H7 (cell line): ENCODE data around the gene FAM163A. TPM values are rescaled to one million over a fixed set of nuclear protein-coding genes. Genes with fewer than 3 reads are reported as not detected.
"Not testable (repeated sequence)": the region's sequence is repeated elsewhere in the genome, so short reads cannot be mapped to it uniquely, and the experiment has no call there.

Experiments used
- DNase-seq: peaks from one replicate; pipeline ENCODE4 v3.0.0; 2012
- H3K27me3 ChIP-seq: 2 replicates; pipeline ENCODE4 v1.6.0; 2011; ENCODE audit warnings: mild to moderate bottlenecking, low read length; ENCODE audit not compliant: control insufficient read depth, insufficient read depth
- H3K36me3 ChIP-seq: replicated peaks from 2 replicates; pipeline ENCODE4 v1.5.1; 2011; ENCODE audit warnings: low read length; ENCODE audit not compliant: control insufficient read depth, insufficient read depth
- H3K4me3 ChIP-seq: 2 replicates; pipeline ENCODE4 v1.5.1; 2011; ENCODE audit warnings: low read depth, mild to moderate bottlenecking, control low read depth, low read length, moderate library complexity; ENCODE audit not compliant: insufficient read depth
- total RNA-seq: library from RNA; depleted of rRNA; stranded (reverse); fragments of >200 nt; shearing (Covaris generic); gene quantifications from 2 replicates; pipeline ENCODE4 v1.2.3, GENCODE V29; 2014; rRNA removed

The FAM163A gene
- total RNA-seq = 0.10 and 0.11 TPM in 2 replicates

GRCh38 chr1:179742717-179743678 lies at the start of gene FAM163A:
TSS of gene FAM163A (plus strand) at chr1:179743291. CDS start at chr1:179813098, 69,807 bp downstream.
- H3K27me3 ChIP-seq = peaks cover 83% of the 10 kb centered on the region
- peak within 1 kb of the TSS; percentile 50 for H3K4me3 ChIP-seq
- peak; percentile 83 for DNase-seq
- H3K36me3 ChIP-seq = no peaks in the 10 kb centered on the region

GRCh38 chr1:179694530-179694929 lies 48.6 kb upstream of the FAM163A start:
- DNase-seq, H3K4me3 ChIP-seq, H3K27me3 ChIP-seq, H3K36me3 ChIP-seq: not testable (repeated sequence)

- Histone ChIP-seq H3K36me3 (no peaks in the 10 kb centered on the region), H3K4me3 (no peak overlapping the region), H3K27me3 (no peaks in the 10 kb centered on the region)
- no peak for DNase-seq
These were observed 40.0 kb upstream of the FAM163A start for GRCh38 chr1:179702946-179703539.

GRCh38 chr1:179706339-179706941 lies 36.7 kb upstream of the FAM163A start:
- Histone ChIP-seq H3K27me3 (no peaks in the 10 kb centered on the region), H3K4me3 (no peak overlapping the region), H3K36me3 (no peaks in the 10 kb centered on the region)
- peak; percentile 60 for DNase-seq

GRCh38 chr1:179707406-179707805 lies 35.7 kb upstream of the FAM163A start:
- H3K27me3 ChIP-seq = no peaks in the 10 kb centered on the region
- no peaks in the 10 kb centered on the region for H3K36me3 ChIP-seq
- no peak for DNase-seq
- H3K4me3 ChIP-seq = no peak overlapping the region

GRCh38 chr1:179708434-179709195 lies 34.5 kb upstream of the FAM163A start:
- Histone ChIP-seq H3K4me3 (no peak overlapping the region), H3K36me3 (no peaks in the 10 kb centered on the region), H3K27me3 (no peaks in the 10 kb centered on the region)
- DNase-seq = no peak

- H3K4me3 ChIP-seq = no peak overlapping the region
- no peaks in the 10 kb centered on the region for H3K36me3 ChIP-seq
- no peaks in the 10 kb centered on the region for H3K27me3 ChIP-seq
- DNase-seq = no peak
These were observed 33.2 kb upstream of the FAM163A start for GRCh38 chr1:179709841-179710329.

- DNase-seq = no peak
- Histone ChIP-seq H3K4me3 (no peak overlapping the region), H3K36me3 (no peaks in the 10 kb centered on the region), H3K27me3 (no peaks in the 10 kb centered on the region)
These were observed 28.9 kb upstream of the FAM163A start for GRCh38 chr1:179714159-179714558.

GRCh38 chr1:179714623-179715022 lies 28.5 kb upstream of the FAM163A start:
- H3K27me3 ChIP-seq = no peaks in the 10 kb centered on the region
- no peak overlapping the region for H3K4me3 ChIP-seq
- no peaks in the 10 kb centered on the region for H3K36me3 ChIP-seq
- DNase-seq = no peak

GRCh38 chr1:179719272-179719671 lies 23.8 kb upstream of the FAM163A start:
- H3K4me3 ChIP-seq = no peak overlapping the region
- no peak for DNase-seq
- no peaks in the 10 kb centered on the region for H3K36me3 ChIP-seq
- no peaks in the 10 kb centered on the region for H3K27me3 ChIP-seq

GRCh38 chr1:179728271-179728670 lies 14.8 kb upstream of the FAM163A start:
- H3K27me3 ChIP-seq = no peaks in the 10 kb centered on the region; the same call in 1 of the 2 replicates
- no peaks in the 10 kb centered on the region for H3K36me3 ChIP-seq
- H3K4me3 ChIP-seq = no peak overlapping the region
- DNase-seq = no peak

- no peaks in the 10 kb centered on the region; the same call in 1 of the 2 replicates for H3K27me3 ChIP-seq
- H3K36me3 ChIP-seq = no peaks in the 10 kb centered on the region
- DNase-seq = no peak
These were observed 13.2 kb upstream of the FAM163A start for GRCh38 chr1:179729881-179730280.

GRCh38 chr1:179731643-179732042 lies 11.4 kb upstream of the FAM163A start:
- H3K27me3 ChIP-seq = no peaks in the 10 kb centered on the region; the same call in 1 of the 2 replicates
- H3K4me3 ChIP-seq = no peak overlapping the region
- no peak for DNase-seq
- H3K36me3 ChIP-seq = no peaks in the 10 kb centered on the region

More at GRCh38 chr1:179729881-179730280, 13.2 kb upstream of the FAM163A start:
- H3K4me3 ChIP-seq = no peak overlapping the region

- Histone ChIP-seq H3K27me3 (peaks cover 76% of the 10 kb centered on the region), H3K36me3 (no peaks in the 10 kb centered on the region), H3K4me3 (peak overlapping the region; percentile 50; the same call in 1 of the 2 replicates)
- DNase-seq = peak; percentile 34
These were observed 800 bp upstream of the FAM163A start for GRCh38 chr1:179742291-179742690.
